HepG2 (cell line): ENCODE results near the gene HSPA5. TPM values are rescaled to one million over a fixed set of nuclear protein-coding genes. Genes with fewer than 3 reads are reported as not detected.

Source experiments
- GPN1 ChIP-seq: sonication (generic); formaldehyde crosslinking; IDR thresholded peaks from 2 replicates; pipeline ENCODE4 v1.5.1; 2020; ENCODE audit warnings: missing genetic modification reagents, borderline replicate concordance
- HIVEP1 ChIP-seq: sonication (generic); formaldehyde crosslinking; IDR thresholded peaks from 2 replicates; pipeline ENCODE4 v1.4.0; 2020; ENCODE audit warnings: mild to moderate bottlenecking, missing genetic modification reagents
- KLF12 ChIP-seq: sonication (generic); formaldehyde crosslinking; IDR thresholded peaks from 2 replicates; pipeline ENCODE4 v1.4.0; 2020; ENCODE audit warnings: missing genetic modification reagents, borderline replicate concordance
- PAX8 ChIP-seq: sonication (generic); formaldehyde crosslinking; IDR thresholded peaks from 2 replicates; pipeline ENCODE4 v1.8.0; 2022; ENCODE audit warnings: mild to moderate bottlenecking, missing genetic modification reagents, borderline replicate concordance
- PCBP2 ChIP-seq: fragments of 200-400 bp; formaldehyde crosslinking; optimal IDR thresholded peaks from 2 replicates; pipeline ENCODE3; 2018; ENCODE audit warnings: low read length, low read depth; ENCODE audit not compliant: poor library complexity, severe bottlenecking
- REL ChIP-seq: sonication (generic); formaldehyde crosslinking; conservative IDR thresholded peaks from 2 replicates; pipeline ENCODE4 v1.8.0; 2022; ENCODE audit warnings: mild to moderate bottlenecking, missing genetic modification reagents, moderate library complexity
- SALL2 ChIP-seq: sonication (generic); formaldehyde crosslinking; IDR thresholded peaks from 2 replicates; pipeline ENCODE4 v1.8.1; 2023; ENCODE audit warnings: mild to moderate bottlenecking, missing genetic modification reagents, inconsistent platforms
- SUZ12 ChIP-seq: fragments of 150-350 bp; IDR thresholded peaks from 2 replicates; pipeline ENCODE4 v1.6.1; 2014; ENCODE audit warnings: low read depth, low read length
- TEAD3 ChIP-seq: optimal IDR thresholded peaks from 2 replicates; pipeline ENCODE3; 2016; ENCODE audit warnings: borderline replicate concordance
- YEATS2 ChIP-seq: sonication (generic); formaldehyde crosslinking; IDR thresholded peaks from 2 replicates; pipeline ENCODE4 v1.4.0; 2020; ENCODE audit warnings: missing genetic modification reagents, borderline replicate concordance
- ZFP90 ChIP-seq: sonication (generic); formaldehyde crosslinking; IDR thresholded peaks from 2 replicates; pipeline ENCODE4 v1.8.0; 2022; ENCODE audit warnings: missing genetic modification reagents, mild to moderate bottlenecking, inconsistent platforms, borderline replicate concordance
- ZNF143 ChIP-seq: sonication (generic); formaldehyde crosslinking; IDR thresholded peaks from 2 replicates; pipeline ENCODE4 v1.4.0; 2020; ENCODE audit warnings: missing genetic modification reagents
- ZNF251 ChIP-seq: sonication (generic); formaldehyde crosslinking; IDR thresholded peaks from 2 replicates; pipeline ENCODE4 v1.9.0; 2021; ENCODE audit warnings: mild to moderate bottlenecking, missing genetic modification reagents
- ZNF326 ChIP-seq: sonication (generic); formaldehyde crosslinking; IDR thresholded peaks from 2 replicates; pipeline ENCODE4 v1.4.0; 2020; ENCODE audit warnings: missing genetic modification reagents, borderline replicate concordance
- ZNF850 ChIP-seq: sonication (generic); formaldehyde crosslinking; conservative IDR thresholded peaks from 2 replicates; pipeline ENCODE4 v1.9.0; 2021; ENCODE audit warnings: mild to moderate bottlenecking, missing genetic modification reagents
- polyA plus RNA-seq, 8 experiments: library from polyadenylated mRNA; depleted of rRNA in 3 of 8; stranded (reverse) in 7 of 8; unstranded in 1 of 8; fragments of >200 nt; fragmentation: Illumina TruSeq in 4 of 8; extraction: Trizol in 4 of 8; gene quantifications; 2 replicates each; pipeline versions ENCODE4 v1.2.1 to v1.2.3, GENCODE V29; 2011 to 2016; ENCODE audit warnings: low read depth in 4 of 8, missing spikeins in 1 of 8, mixed read lengths in 1 of 8; ENCODE audit not compliant: insufficient read depth in 1 of 8
- total RNA-seq, 5 experiments: library from RNA; depleted of rRNA; stranded (reverse); fragments of >200 nt; fragmentation: Illumina TruSeq; extraction: Trizol; gene quantifications; 2 replicates each; pipeline ENCODE4 v1.2.3, GENCODE V29; 2016; ENCODE audit warnings: low read depth in 1 of 5
- TF ChIP-seq, protein P1 (sequence below): IDR thresholded peaks from 2 replicates; pipeline ENCODE4 v1.6.1; 2016; ENCODE audit warnings: missing biosample characterization, missing genetic modification reagents, low read depth
- TF ChIP-seq, protein P2 (sequence below): sonication (generic); formaldehyde crosslinking; IDR thresholded peaks from 2 replicates; pipeline ENCODE4 v1.4.0; 2020; ENCODE audit warnings: missing genetic modification reagents
- TF ChIP-seq, protein P3 (sequence below): sonication (generic); formaldehyde crosslinking; IDR thresholded peaks from 2 replicates; pipeline ENCODE4 v1.5.1; 2020; ENCODE audit warnings: missing genetic modification reagents, mild to moderate bottlenecking, borderline replicate concordance
- TF ChIP-seq, protein P4 (sequence below): sonication (generic); formaldehyde crosslinking; IDR thresholded peaks from 2 replicates; pipeline ENCODE4 v1.5.0; 2020; ENCODE audit warnings: missing genetic modification reagents
- TF ChIP-seq, protein P5 (sequence below): sonication (generic); formaldehyde crosslinking; IDR thresholded peaks from 2 replicates; pipeline ENCODE4 v1.8.0; 2022; ENCODE audit warnings: missing genetic modification reagents, mild to moderate bottlenecking, inconsistent platforms, borderline replicate concordance

HSPA5 gene
- total and polyA plus RNA-seq, 2 of the 13 experiments (the other 11 are each of a cell fraction or from before 2014, with no cell fraction given), result 201 to 206 TPM

DNA sequence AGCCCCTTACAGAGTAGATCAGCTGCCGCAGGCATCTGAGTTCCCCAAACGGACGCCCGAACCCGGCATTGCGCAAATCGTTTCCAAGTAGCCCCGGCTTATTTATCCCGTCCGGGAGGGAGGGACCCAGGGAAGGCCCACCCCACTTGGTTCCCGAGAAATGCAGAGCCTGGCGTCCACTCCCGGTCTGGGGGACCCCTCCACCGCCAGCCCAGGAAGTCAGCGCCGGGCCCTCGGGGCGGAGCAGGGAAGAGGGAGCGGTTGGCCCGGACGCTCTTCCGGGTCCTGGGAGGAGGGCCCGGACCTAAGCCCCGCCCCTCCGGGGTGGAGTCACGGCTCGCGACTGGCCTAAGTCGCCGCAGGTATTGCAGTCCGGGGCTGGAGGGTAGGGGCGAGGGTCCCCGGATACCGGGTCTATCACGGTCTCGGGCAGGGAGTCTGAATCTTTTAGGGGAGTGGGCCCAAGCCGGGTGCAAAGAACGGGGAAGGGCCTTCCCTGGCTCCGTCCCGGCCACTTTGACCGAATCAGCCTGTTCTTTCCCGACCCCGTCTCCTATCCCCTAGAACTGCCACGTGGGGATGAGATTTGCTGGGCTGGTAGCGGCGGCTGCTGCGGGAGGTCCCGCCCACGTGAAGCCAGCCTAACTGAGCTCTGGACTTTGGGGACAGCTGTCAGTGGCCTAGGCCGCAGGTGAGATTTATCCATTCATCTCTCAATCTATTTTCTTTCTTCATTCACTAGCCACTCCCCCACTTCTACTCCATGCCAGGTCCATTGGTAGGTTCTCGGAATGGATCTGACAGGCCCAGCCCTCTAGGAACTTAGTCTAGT is 40.7 kb downstream of the HSPA5 start, which contains the start of gene RABEPK (continued):
- TF ChIP-seq, protein P1, sequence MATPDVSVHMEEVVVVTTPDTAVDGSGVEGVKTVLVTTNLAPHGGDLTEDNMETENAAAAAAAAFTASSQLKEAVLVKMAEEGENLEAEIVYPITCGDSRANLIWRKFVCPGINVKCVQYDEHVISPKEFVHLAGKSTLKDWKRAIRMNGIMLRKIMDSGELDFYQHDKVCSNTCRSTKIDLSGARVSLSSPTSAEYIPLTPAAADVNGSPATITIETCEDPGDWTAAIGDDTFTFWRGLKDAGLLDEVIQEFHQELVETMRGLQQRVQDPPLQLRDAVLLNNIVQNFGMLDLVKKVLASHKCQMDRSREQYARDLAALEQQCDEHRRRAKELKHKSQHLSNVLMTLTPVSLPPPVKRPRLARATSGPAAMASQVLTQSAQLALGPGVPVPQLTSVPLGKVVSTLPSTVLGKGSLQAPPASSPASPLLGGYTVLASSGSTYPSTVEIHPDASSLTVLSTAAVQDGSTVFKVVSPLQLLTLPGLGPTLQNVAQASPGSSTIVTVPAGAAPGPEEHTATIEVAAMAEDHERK, result no peak
- TF ChIP-seq REL (CRISPR knock-in tag) (no peak), GPN1 (no peak), ZNF850 (CRISPR knock-in tag) (no peak), HIVEP1 (CRISPR knock-in tag) (peak; percentile 52; the same call in 1 of the 2 replicates), YEATS2 (peak; percentile 52; the same call in 1 of the 2 replicates), ZNF251 (CRISPR knock-in tag) (no peak), KLF12 (CRISPR knock-in tag) (no peak), PAX8 (no peak), TEAD3 (CRISPR knock-in tag) (peak; percentile 8), PCBP2 (no peak), SUZ12 (no peak), ZNF326 (CRISPR knock-in tag) (no peak), ZNF143 (CRISPR knock-in tag) (no peak), ZFP90 (CRISPR knock-in tag) (peak; percentile 20; the same call in 1 of the 2 replicates), SALL2 (CRISPR knock-in tag) (no peak)
- TF ChIP-seq, protein P2, sequence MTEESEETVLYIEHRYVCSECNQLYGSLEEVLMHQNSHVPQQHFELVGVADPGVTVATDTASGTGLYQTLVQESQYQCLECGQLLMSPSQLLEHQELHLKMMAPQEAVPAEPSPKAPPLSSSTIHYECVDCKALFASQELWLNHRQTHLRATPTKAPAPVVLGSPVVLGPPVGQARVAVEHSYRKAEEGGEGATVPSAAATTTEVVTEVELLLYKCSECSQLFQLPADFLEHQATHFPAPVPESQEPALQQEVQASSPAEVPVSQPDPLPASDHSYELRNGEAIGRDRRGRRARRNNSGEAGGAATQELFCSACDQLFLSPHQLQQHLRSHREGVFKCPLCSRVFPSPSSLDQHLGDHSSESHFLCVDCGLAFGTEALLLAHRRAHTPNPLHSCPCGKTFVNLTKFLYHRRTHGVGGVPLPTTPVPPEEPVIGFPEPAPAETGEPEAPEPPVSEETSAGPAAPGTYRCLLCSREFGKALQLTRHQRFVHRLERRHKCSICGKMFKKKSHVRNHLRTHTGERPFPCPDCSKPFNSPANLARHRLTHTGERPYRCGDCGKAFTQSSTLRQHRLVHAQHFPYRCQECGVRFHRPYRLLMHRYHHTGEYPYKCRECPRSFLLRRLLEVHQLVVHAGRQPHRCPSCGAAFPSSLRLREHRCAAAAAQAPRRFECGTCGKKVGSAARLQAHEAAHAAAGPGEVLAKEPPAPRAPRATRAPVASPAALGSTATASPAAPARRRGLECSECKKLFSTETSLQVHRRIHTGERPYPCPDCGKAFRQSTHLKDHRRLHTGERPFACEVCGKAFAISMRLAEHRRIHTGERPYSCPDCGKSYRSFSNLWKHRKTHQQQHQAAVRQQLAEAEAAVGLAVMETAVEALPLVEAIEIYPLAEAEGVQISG (CRISPR knock-in tag), result peak; percentile 65
- TF ChIP-seq, protein P3, sequence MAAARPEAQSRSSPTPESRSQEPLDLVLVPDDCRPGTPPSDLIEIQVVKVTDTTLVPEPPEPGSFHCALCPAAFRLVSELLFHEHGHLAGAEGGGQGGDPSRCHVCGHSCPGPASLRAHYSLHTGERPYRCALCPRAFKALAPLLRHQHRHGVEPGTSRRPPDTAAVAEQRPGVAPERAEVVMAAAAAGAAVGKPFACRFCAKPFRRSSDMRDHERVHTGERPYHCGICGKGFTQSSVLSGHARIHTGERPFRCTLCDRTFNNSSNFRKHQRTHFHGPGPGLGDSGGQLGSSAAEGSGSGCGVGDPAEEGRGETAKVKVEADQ (CRISPR knock-in tag), result no peak; the same call in 1 of the 2 replicates
- TF ChIP-seq, protein P4, sequence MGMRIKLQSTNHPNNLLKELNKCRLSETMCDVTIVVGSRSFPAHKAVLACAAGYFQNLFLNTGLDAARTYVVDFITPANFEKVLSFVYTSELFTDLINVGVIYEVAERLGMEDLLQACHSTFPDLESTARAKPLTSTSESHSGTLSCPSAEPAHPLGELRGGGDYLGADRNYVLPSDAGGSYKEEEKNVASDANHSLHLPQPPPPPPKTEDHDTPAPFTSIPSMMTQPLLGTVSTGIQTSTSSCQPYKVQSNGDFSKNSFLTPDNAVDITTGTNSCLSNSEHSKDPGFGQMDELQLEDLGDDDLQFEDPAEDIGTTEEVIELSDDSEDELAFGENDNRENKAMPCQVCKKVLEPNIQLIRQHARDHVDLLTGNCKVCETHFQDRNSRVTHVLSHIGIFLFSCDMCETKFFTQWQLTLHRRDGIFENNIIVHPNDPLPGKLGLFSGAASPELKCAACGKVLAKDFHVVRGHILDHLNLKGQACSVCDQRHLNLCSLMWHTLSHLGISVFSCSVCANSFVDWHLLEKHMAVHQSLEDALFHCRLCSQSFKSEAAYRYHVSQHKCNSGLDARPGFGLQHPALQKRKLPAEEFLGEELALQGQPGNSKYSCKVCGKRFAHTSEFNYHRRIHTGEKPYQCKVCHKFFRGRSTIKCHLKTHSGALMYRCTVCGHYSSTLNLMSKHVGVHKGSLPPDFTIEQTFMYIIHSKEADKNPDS (CRISPR knock-in tag), result no peak
- TF ChIP-seq, protein P5, sequence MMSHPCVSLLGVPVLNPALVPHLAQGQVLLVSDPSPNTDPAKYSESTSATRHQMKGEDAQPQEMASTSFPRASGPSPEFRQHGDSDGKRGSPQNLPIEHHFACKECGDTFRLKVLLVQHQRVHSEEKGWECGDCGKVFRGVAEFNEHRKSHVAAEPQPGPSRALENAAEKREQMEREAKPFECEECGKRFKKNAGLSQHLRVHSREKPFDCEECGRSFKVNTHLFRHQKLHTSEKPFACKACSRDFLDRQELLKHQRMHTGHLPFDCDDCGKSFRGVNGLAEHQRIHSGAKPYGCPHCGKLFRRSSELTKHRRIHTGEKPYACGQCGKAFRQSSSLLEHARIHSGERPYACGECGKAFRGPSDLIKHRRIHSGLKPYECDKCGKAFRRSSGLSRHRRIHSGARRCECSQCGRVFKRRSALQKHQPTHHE (CRISPR knock-in tag), result no peak
